Middle frontal gyrus (tissue), 1 donor: ENCODE measurements around the gene F11.
"Not testable (repeated sequence)": the region's sequence is repeated elsewhere in the genome, so short reads cannot be mapped to it uniquely, and the experiment has no call there.

ENCODE experiments used
- DNase-seq: peaks from one replicate; pipeline ENCODE4 v3.0.0-alpha.2; 2015; ENCODE audit warnings: low spot score; ENCODE audit errors: extremely low spot score

Gene F11

DNA sequence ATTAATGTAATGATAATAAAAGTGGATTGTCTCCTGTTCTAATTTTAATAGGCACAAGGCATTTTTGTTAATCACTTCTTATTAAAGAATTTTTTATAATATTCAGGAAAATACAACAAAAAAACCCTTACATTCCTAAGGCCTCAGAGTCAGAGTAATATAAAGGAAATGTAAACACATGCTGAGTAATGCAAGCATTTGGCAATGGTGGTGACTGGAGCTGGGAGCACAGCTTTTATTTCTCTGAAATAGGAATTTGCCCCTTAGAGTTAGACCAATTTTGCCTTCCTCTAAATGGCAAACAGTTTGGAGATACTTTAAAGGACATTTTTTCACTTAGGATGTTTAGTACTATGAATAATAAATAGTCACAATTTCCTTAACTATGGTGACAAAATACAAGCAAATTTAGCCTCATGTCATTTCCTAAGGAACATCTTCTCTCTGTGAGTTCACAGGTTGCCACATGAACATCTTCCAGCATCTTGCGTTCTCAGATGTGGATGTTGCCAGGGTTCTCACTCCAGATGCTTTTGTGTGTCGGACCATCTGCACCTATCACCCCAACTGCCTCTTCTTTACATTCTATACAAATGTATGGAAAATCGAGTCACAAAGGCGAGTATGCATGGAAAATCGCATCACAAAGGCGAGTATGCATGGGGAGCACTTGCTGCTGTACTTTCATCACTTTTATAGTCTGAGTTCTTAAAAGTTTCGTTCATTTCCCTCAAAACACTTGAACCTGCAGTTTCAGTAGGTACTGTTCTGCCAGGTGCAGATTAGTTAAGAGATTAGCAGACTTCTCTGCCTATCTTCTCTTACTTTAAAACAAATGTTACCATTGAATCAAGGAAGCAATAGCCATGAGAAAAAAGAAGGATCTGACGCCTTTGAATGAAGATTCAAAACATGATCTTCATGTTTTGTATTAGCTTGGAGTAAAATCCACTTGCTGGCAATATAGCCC, 15.9 kb upstream of the F11 start:
- DNase-seq = no peak

DNA sequence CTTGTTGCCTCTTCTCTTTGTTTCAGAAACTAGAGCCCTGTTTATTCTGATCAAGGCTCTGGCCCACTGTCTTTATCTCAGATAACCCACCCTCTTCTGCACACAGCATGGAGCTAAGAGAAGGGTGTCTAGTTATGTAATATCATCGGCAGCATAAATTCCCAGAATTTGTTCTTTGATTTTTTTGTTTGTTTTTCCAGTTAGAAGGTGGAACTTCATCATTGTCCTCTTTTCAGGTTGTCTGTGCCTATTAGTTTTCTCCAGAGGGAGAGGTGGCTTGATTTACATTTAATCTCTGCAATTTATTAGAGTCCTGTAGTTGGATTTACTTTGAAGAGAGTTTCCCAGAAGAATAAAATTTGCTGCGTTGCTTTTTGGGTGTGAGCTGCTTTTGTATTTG, 15.2 kb upstream of the F11 start:
- DNase-seq = no peak

DNA sequence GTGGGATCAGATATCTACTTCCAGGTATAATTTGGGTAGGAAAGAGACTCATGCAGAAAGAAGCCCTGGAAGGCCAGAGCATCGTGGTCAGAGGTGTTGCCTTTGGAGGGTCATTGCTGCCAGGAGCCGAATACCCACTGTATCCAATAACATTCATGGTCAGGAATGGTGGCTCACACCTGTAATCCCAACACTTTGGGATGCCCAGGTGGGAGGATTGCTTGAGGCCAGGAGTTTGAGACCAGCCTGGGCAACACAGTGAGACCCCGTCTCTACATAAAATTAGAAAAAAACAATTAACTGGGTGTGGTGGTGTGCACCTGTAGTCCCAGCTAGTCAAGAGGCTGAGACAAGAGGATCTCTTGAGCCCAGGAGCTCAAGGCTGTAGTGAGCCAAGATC, 10.9 kb upstream of the F11 start:
- no peak for DNase-seq

DNA sequence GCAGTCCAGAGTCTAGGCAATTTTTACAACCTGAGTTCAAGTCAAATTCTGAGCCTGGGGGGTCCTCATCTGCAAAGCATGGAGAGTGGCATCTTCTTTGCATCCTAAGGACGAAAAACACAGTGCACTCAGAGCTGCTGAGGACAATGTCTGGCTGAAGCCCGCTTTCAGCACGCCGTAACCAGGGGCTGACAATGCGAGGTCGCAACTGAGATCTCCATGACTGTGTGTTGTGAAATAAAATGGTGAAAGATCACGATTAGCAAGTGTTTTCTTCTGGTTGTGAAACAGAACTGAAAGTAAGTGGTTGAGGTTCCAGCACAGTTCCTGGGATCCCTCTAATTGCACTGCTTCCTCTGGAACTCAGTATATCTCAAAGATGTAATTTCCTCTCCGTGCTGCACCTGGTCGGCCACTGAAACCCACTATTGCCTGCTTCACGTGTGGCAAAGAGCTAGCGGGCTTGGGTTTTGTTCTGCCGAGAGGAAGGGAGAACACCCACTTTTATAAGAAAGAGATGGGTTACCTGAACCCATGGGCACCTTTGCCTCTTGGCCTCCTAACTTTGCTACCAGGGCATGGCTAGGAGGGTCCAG, 7.7 kb upstream of the F11 start:
- DNase-seq = no peak

DNA sequence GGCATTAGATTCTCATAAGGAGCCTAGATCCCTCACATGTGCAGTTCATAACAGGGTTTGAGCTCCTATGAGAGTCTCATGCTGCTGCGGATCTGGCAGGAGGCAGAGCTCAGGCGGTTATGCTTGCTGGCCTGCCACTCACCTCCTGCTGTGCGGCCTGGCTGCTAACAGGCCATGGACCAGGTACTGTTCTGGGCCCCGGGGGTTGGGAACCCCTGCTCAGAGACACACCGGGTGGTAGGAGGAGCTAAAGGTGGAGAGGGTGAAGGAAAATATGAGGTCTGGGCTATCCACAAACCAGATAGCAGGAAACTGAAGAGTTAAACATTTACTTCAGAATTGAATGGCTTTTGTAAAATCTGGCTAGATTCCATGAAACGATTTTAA, 5.9 kb upstream of the F11 start:
- no peak for DNase-seq

DNA sequence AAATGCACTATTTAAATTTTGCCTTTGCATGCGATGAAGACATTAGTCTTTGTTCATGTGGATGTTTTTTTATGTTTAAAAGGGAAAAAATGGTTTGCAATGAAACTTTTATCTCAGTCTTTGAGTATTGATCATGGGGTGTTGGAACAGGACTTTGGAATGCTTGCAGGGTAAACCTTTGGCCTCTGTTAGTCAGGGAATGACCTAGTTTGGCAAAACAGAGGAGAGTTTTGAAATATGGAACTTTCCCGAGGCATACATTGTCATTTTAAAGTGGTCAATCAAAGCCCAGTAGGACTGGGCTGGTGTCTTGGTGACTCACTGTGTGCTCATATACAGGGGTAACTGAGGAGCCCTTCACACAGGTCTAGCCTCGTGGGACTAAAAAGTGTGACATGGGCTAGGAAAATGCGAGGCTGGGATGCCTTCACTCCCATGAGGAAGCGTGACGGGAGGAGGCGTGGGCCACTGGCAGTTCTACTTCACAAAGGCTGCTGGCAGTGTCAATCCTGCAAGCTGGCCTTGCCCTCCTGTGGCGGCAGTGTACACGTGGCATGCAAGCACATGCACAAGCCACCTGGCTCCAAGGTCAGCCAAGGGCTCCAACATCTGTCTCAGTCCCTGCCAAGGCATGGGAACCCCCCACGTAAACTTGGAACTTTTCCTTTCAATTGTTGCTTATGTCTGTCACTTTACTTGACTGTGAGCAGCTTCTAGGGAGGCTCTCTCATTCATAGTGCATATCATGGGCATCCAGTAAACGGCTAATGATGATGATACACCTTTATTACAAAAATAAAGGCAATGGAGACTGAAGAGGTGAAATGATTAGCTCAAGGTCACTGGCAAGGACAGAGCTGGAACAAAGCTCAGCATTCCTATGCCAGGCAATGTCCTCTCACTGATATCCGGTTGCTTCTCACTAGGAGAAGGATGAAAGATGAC, 5.2 kb upstream of the F11 start:
- no peak for DNase-seq

DNA sequence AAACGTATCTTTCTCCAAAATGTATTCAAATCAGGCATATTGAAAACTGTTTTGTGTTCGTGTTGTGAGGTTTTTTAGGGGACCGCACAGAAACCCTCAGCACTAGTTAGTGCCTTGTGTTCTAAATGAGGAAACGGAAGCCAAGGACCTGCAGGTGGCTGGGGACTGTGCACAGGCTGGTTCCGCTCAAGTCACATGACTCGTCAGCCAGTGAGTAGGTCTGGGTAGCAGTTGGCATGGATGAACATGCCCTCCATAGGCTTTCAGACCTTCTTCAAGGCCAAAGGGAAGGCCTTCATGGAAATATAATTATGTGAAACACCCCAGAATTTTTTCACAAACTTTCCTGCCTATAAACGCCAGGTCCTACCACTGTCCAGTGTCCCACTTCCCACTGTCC, 1.3 kb upstream of the F11 start:
- DNase-seq = no peak

DNA sequence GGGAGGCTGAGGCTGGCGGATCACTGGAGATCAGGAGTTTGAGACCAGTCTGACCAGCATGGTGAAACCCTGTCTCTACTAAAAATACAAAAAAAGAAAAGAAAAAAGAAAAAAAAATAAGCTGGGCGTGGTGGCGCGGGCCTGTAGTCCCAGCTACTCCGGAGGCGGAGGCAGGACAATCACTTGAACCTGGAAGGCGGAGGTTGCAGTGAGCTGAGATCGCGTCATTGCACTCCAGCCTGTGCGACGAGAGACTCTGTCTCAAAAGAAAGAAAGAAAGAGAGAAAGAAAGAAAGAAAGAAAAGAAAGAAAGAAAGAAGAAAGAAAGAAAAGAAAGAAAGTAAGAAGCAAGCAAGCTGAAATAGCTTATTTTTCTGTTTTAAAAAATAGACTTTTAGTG, 739 bp upstream of the F11 start:
- DNase-seq = not testable (repeated sequence)

DNA sequence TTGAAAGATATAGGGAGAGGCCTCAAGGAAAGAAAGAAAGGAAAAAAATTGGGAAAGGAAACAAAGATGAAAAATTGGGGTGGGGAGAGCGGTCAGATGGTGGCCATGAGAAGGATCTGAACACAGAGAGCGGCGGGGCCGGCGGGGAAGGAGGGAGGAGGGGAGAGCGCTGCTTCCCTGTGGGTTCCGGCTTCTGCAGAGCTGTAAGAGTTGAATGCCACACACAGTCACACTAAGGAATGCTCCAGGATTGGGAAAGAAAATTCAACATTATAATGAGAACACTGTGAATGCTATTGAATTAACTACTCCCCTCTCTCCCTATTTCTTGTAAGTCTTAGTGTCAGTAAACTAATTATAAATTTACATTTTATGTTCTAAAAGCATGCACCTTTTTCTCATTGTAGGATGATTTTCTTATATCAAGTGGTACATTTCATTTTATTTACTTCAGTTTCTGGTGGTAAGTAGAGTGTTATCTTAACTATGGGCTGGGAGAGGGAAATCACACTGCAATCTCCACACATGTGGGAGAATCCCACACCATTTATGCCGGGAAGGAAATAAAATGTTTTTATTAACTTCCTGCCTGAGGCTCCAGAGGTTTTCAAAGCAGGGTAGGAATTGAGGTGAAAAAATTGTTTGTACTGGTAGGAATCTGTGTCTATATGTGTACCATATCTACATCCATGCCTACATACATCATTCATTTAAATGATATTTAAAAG, 904 bp downstream of the F11 start:
- DNase-seq = no peak

DNA sequence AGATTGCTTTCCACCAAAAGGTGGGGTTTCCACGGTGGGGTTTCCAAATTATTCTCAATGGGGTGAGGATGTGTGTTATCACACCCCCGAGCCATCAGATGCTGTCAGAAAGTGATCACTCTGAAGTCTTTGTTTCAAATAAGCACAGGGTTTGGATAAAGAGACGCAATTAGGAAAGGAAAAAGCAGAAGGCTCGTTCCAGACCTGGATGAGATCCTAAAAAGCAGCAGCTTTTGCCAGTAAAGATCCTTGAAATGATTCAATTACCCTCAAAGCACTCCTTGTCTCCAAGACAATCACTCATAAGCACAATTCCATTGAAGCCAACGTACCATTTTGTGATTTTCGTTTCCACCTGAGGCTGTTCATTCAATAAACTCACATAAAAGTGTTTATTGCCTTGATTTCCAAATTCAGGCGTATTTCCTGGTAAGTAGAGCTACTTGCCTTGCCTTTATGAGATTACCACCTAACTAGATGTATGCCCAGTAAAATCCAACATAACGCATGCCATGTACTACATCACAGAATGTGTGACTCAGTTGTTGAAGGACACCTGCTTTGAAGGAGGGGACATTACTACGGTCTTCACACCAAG, 5.2 kb downstream of the F11 start:
- no peak for DNase-seq

DNA sequence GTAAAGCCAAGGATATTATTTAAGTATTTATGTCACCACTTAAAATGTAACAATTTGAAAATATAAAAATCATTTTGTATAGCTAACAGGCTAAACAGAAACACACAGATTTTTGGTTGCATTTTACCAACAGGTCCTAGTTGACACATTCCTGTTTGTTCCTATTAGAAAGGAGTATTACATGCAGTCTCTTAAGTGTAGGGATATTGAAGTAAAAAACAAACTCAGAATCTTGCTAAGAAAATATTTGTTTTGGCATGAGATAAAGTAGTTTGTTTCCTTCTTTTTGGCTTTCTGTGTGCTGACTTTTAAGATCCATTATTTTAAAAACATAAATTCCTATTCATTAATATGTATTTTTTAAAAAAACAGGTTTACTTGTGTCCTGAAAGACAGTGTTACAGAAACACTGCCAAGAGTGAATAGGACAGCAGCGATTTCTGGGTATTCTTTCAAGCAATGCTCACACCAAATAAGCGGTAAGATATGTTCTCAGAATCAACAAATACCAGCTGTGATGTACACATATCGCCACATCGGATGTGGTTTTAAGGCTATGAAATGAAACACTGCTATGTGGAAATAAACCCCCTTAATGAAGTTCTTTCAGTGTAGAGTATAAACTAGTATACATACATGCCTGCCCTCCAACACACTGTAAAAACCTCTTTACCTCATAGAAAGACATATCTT, 6.9 kb downstream of the F11 start:
- DNase-seq = no peak

DNA sequence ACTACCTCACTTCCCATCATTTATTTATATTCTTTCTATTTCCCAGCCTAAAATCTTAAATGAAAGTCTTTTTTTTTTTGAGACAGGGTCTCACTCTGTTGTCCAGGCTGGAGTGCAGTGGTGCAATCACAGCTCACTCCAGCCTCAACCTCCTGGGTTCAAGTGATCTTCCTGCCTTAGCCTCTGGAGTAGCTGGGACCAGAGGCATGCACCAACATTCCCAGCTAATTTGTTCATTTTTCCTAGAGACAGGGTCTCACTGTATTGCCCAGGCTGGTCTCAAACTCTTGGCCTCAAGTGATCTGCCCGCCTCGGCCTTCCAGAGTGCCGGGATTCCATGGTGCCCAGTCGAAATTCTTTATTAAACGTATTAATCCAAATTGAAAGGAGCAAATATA, 7.4 kb downstream of the F11 start:
- DNase-seq = not testable (repeated sequence)

DNA sequence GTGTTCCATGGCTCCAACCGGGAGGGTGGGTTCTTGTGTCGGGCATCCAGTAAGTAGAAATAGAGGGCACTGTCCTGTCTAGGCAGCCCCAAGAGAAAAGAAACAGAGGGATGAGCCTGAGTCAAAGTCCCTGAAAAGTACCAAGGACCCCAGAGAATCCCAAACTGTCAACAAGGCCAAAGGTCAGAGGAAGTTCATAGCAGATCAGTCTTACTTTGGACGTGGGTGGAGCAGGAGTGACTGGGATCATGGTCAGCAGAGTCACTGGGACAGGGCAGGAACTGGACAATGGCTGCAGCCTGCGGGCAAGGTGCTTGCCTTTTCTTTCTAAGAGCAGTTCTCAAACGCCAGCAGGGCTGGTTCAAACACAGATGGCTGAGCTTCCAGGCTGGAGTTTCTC, 17.3 kb downstream of the F11 start:
- no peak for DNase-seq

DNA sequence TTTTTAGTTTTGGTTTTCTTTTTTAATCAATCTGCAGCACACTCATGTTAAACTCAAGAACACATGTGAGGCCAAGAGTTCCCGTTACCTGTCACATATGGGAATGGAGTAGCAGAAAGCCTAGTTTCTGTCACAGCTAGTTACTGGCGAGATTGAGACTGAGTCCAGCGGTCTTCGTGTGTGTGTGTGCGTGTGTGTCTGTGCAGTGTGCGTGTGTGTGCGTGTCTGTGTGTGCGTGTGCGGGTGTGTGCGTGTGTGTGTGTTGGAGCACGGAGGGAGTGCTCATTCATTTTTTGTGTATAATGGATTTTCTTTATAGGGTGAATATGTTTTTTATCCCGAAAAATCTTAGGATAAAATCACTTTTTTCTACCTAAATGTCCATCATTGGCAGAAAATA, 19.2 kb downstream of the F11 start:
- no peak for DNase-seq

DNA sequence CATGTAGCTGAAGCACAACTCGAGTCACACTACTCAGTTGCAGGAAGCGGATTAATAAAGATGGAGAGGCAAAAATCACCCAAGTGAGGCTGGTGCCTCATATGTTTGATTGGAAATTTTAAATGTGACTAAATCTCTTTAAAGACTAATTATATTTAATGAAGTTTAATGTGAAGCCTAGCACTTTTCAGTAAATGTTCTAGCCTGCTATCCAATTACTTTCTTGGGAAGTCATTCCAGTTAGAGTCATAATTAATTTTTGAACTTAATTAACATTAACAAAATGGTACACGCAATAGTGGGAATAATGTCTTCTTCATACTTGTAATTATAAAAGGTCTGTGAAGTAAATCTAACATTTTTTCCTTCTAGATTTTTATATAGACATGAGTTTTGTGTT, 20.6 kb downstream of the F11 start:
- no peak for DNase-seq

DNA sequence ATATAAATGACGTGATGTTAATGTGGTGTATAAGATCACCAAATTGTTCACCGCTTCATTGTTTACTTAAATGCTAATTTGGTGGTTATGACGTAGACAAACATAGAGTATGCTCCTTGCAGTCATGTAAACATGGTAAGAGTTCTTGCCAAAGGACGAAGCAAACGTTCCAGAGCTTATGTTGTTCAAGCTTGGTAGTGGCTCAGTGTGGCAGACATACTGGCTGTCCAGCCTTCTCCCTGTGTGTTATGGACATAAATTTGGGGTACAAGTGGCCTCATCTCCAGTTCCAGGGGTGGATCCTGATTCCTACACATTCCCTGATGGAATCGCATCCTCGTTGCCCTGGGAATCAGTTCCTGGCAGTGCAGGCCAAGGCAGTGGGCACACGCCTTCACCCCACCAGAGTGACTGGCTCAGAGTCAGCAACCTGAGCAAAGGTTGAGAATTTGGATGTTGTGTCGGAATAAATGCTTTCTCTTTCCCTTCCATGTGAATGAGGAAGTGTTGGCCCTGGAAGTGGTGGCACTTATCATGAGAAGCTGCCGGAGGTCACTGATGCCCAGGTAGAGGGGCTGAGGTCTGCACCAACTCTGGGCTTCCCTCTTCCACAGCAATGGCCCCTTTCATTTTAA, 25.4 kb downstream of the F11 start:
- no peak for DNase-seq

DNA sequence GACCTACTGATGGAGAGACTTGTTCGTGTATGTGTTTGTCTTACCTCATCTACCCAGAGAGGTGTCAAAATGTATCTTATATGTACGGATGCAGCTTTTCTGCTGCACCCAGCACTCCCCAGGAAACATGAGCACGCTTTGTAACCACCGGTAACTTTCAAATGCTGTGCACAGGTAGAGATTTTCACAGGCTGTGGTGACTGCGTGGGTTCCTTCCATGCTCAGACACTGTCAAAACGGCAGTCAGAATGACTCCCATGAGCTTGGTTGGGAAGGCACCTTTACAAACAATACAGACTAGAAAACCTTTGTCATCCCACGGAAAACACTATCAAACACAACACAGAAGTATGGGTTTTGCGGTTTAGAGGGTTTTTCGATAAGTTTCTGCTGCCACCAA, 28.2 kb downstream of the F11 start:
- no peak for DNase-seq

DNA sequence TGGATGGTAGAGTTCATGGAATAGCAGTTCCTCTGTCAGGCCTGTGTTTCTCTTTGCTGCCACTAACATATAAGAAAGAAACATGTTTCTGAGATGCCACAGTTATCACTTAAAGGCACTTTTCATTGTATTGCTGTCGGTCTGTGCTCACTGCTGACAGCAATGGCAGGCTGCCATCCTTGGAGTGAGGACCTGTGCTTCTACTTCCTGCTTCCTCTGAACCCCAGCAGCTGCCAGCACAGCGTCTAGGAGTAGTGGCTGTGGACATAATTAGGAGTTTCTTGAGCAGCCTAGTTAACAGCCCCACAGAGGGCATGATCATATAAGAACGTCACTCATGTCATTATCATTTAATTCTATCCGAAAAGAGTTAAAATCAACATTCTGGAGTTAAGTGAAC, 30.5 kb downstream of the F11 start:
- no peak for DNase-seq

DNA sequence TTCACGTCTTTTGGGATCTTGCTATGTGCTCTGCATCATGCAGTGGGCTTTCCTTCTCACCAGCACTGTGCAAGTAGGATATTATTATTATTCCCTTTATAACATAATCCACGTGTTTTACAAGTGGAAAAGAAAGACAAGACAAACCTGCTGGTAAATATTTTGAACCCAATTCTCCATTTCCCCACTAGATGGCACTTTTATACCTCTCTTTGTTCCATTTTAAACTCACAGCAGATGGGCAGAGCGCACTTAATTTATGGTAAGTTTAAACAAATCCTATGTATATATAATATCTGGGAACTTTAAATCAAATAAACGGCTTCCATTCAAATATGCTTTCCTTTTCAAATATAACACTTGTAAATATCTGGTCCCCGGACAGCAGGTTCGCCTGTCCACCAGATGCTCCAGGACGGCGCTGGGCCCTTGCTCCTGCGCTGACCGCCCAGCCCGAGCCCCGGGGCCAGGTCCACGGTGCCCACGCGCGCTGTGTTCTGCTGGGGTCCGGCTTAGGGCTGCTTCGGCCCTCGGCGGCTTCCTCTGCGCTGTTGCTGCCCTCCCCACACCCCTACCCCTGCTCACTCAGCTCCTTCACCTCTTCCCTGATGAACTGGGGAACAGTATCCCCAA, 31.1 kb downstream of the F11 start:
- DNase-seq = peak; percentile 52
